WTC11 (cell line): ENCODE results near the gene PDHB. TPM values are rescaled to one million over a fixed set of nuclear protein-coding genes. Genes with fewer than 3 reads are reported as not detected.

Experiments used
- ATAC-seq: fragments of 200-7000 bp; cut with Tn5 transposase; 2 replicates; pipeline ENCODE4 v1.10.0; 2021; ENCODE audit warnings: mild to moderate bottlenecking, moderate library complexity
- CTCF ChIA-PET: fragments of 300-600 bp; sonication (Branson Sonifier 250); formaldehyde crosslinking; loops from one replicate; lab custom pipeline; 2021; ENCODE audit warnings: antibody characterized with exemption; lab: Charles Lee
- POLR2A ChIA-PET: fragments of 350-600 bp; sonication (Branson Sonifier 250); formaldehyde crosslinking; loops from one replicate; lab custom pipeline; 2021; ENCODE audit warnings: antibody characterized with exemption; lab: Charles Lee
- DNase-seq: peaks from one replicate; pipeline ENCODE4 v3.0.0; 2021; ENCODE audit warnings: low spot score
- H3K27ac Mint-ChIP-seq: 2 replicates; pipeline ENCODE4 v1.8.0; 2021; ENCODE audit warnings: mixed read lengths
- H3K27me3 Mint-ChIP-seq: 2 replicates; pipeline ENCODE4 v1.8.0; 2021; ENCODE audit warnings: low read depth, mild to moderate bottlenecking, moderate library complexity, mixed read lengths
- H3K36me3 Mint-ChIP-seq: 2 replicates; pipeline ENCODE4 v1.8.0; 2021; ENCODE audit warnings: mixed read lengths
- H3K4me1 Mint-ChIP-seq: 2 replicates; pipeline ENCODE4 v1.8.0; 2022; ENCODE audit warnings: mixed read lengths
- H3K4me3 Mint-ChIP-seq: 2 replicates; pipeline ENCODE4 v1.8.0; 2021; ENCODE audit warnings: mild to moderate bottlenecking, moderate library complexity, mixed read lengths
- H3K9me3 Mint-ChIP-seq: 2 replicates; pipeline ENCODE4 v1.8.0; 2021; ENCODE audit warnings: mixed read lengths
- ELF4 ChIP-seq: sonication (generic); formaldehyde crosslinking; IDR thresholded peaks from 2 replicates; pipeline ENCODE4 v1.8.1; 2022; ENCODE audit warnings: low read depth, mild to moderate bottlenecking, moderate library complexity, missing genetic modification reagents
- EMX1 ChIP-seq: fragments of 250-450 bp; sonication (Bioruptor Pico); IDR thresholded peaks from 2 replicates; pipeline ENCODE4 v1.8.0; 2021; ENCODE audit warnings: mild to moderate bottlenecking
- ETV6 ChIP-seq: sonication (generic); formaldehyde crosslinking; IDR thresholded peaks from 2 replicates; pipeline ENCODE4 v1.8.1; 2022; ENCODE audit warnings: mild to moderate bottlenecking, missing genetic modification reagents
- GABPB1 ChIP-seq: sonication (generic); formaldehyde crosslinking; IDR thresholded peaks from 2 replicates; pipeline ENCODE4 v1.8.1; 2023; ENCODE audit warnings: mild to moderate bottlenecking, missing genetic modification reagents
- GRHL2 ChIP-seq: fragments of 250-450 bp; sonication (Bioruptor Pico); IDR thresholded peaks from 2 replicates; pipeline ENCODE4 v1.8.0; 2022; ENCODE audit warnings: mild to moderate bottlenecking, moderate library complexity; ENCODE audit not compliant: insufficient replicate concordance, severe bottlenecking
- GTF2I ChIP-seq: fragments of 250-450 bp; sonication (Bioruptor Pico); conservative IDR thresholded peaks from 2 replicates; pipeline ENCODE4 v1.4.0; 2021; ENCODE audit warnings: mild to moderate bottlenecking
- IRF2 ChIP-seq: sonication (generic); formaldehyde crosslinking; IDR thresholded peaks from 2 replicates; pipeline ENCODE4 v1.8.0; 2022; ENCODE audit warnings: low read depth, missing genetic modification reagents, borderline replicate concordance
- JAZF1 ChIP-seq: fragments of 250-450 bp; sonication (Bioruptor Pico); IDR thresholded peaks from 2 replicates; pipeline ENCODE4 v1.9.0; 2021; ENCODE audit warnings: moderate library complexity, mild to moderate bottlenecking, inconsistent platforms
- KAT7 ChIP-seq: sonication (generic); formaldehyde crosslinking; IDR thresholded peaks from 2 replicates; pipeline ENCODE4 v1.8.1; 2023; ENCODE audit warnings: missing genetic modification reagents, mild to moderate bottlenecking, borderline replicate concordance
- NR2C2 ChIP-seq: sonication (generic); formaldehyde crosslinking; IDR thresholded peaks from 2 replicates; pipeline ENCODE4 v1.8.0; 2022; ENCODE audit warnings: mild to moderate bottlenecking, missing genetic modification reagents
- OVOL2 ChIP-seq: fragments of 250-450 bp; sonication (Bioruptor Pico); IDR thresholded peaks from 2 replicates; pipeline ENCODE4 v1.9.0; 2021; ENCODE audit warnings: mild to moderate bottlenecking, borderline replicate concordance
- TEAD4 ChIP-seq: sonication (generic); formaldehyde crosslinking; IDR thresholded peaks from 2 replicates; pipeline ENCODE4 v1.8.0; 2022; ENCODE audit warnings: mild to moderate bottlenecking, missing genetic modification reagents
- TP53 ChIP-seq: sonication (generic); formaldehyde crosslinking; IDR thresholded peaks from 2 replicates; pipeline ENCODE4 v1.8.1; 2023; ENCODE audit warnings: mild to moderate bottlenecking, missing genetic modification reagents
- ZBTB21 ChIP-seq: sonication (generic); formaldehyde crosslinking; IDR thresholded peaks from 2 replicates; pipeline ENCODE4 v1.8.1; 2023; ENCODE audit warnings: mild to moderate bottlenecking, missing genetic modification reagents, borderline replicate concordance
- ZNF219 ChIP-seq: sonication (generic); formaldehyde crosslinking; IDR thresholded peaks from 2 replicates; pipeline ENCODE4 v1.8.0; 2023; ENCODE audit warnings: missing genetic modification reagents, mild to moderate bottlenecking, borderline replicate concordance
- ZNF317 ChIP-seq: sonication (generic); formaldehyde crosslinking; IDR thresholded peaks from 2 replicates; pipeline ENCODE4 v1.8.1; 2023; ENCODE audit warnings: low read depth, mild to moderate bottlenecking, moderate library complexity, missing genetic modification reagents, borderline replicate concordance
- ZNF671 ChIP-seq: fragments of 250-450 bp; sonication (Bioruptor Pico); IDR thresholded peaks from 2 replicates; pipeline ENCODE4 v1.8.0; 2021; ENCODE audit warnings: mild to moderate bottlenecking
- total RNA-seq: library from RNA; stranded (reverse); gene quantifications from 3 replicates; pipeline ENCODE4 v1.2.3, GENCODE V29; 2021
- TF ChIP-seq, protein P1 (sequence below): fragments of 250-450 bp; sonication (Bioruptor Pico); IDR thresholded peaks from 2 replicates; pipeline ENCODE4 v2.1.2; 2022; ENCODE audit warnings: mild to moderate bottlenecking, moderate library complexity
- TF ChIP-seq, protein P2 (sequence below): sonication (generic); formaldehyde crosslinking; IDR thresholded peaks from 2 replicates; pipeline ENCODE4 v1.8.1; 2023; ENCODE audit warnings: mild to moderate bottlenecking, missing genetic modification reagents, moderate library complexity
- TF ChIP-seq, protein P3 (sequence below): sonication (generic); formaldehyde crosslinking; IDR thresholded peaks from 2 replicates; pipeline ENCODE4 v1.8.1; 2023; ENCODE audit warnings: mild to moderate bottlenecking, missing genetic modification reagents
- TF ChIP-seq, protein P4 (sequence below): sonication (generic); formaldehyde crosslinking; IDR thresholded peaks from 2 replicates; pipeline ENCODE4 v1.8.0; 2023; ENCODE audit warnings: mild to moderate bottlenecking, missing genetic modification reagents
- TF ChIP-seq, protein P5 (sequence below): fragments of 250-450 bp; sonication (Bioruptor Pico); IDR thresholded peaks from 2 replicates; pipeline ENCODE4 v1.9.0; 2021; ENCODE audit warnings: mild to moderate bottlenecking
- TF ChIP-seq, protein P6 (sequence below): sonication (generic); formaldehyde crosslinking; IDR thresholded peaks from 2 replicates; pipeline ENCODE4 v1.8.1; 2022; ENCODE audit warnings: mild to moderate bottlenecking, missing genetic modification reagents, moderate library complexity, borderline replicate concordance

Gene PDHB
- total RNA-seq, 1 experiment from 2014 or later = 131 TPM

DNA sequence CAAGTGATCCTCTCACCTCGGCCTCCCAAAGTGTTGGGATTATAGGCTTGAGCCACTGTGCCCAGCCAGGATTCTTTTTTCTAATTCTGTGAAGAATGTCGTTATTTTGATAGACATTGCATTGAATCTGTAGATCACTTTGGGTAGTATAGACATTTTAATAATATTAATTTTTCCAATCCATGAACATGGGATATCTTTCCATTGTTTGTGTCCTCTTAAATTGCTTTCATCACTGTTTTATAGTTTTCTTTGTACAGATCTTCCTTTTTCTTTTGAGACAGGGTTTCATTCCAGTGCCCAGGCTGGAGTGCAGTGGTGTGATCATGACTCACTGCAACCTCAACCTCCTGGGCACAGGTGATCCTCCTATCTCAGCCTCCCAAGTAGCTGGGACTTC is 46.7 kb upstream of the PDHB start:
- H3K27ac Mint-ChIP-seq = no peak overlapping the region
- CTCF ChIA-PET = interaction anchor here (1.1 to 1.4 kb wide), 2 partner anchors 12 to 17 kb away, joined by 3 to 6 read pairs; partner anchors contain the start of gene KCTD6
- TF ChIP-seq, protein P1, sequence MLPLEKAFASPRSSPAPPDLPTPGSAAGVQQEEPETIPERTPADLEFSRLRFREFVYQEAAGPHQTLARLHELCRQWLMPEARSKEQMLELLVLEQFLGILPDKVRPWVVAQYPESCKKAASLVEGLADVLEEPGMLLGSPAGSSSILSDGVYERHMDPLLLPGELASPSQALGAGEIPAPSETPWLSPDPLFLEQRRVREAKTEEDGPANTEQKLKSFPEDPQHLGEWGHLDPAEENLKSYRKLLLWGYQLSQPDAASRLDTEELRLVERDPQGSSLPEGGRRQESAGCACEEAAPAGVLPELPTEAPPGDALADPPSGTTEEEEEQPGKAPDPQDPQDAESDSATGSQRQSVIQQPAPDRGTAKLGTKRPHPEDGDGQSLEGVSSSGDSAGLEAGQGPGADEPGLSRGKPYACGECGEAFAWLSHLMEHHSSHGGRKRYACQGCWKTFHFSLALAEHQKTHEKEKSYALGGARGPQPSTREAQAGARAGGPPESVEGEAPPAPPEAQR (CRISPR knock-in tag) = no peak
- TF ChIP-seq ZNF219 (no peak), ZBTB21 (no peak), KAT7 (no peak), TEAD4 (no peak), ELF4 (CRISPR knock-in tag) (no peak), JAZF1 (CRISPR knock-in tag) (no peak), IRF2 (no peak), GABPB1 (no peak), EMX1 (CRISPR knock-in tag) (no peak), GTF2I (CRISPR knock-in tag) (no peak)
- TF ChIP-seq, protein P2, sequence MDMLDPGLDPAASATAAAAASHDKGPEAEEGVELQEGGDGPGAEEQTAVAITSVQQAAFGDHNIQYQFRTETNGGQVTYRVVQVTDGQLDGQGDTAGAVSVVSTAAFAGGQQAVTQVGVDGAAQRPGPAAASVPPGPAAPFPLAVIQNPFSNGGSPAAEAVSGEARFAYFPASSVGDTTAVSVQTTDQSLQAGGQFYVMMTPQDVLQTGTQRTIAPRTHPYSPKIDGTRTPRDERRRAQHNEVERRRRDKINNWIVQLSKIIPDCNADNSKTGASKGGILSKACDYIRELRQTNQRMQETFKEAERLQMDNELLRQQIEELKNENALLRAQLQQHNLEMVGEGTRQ (CRISPR knock-in tag) = no peak
- TF ChIP-seq, protein P3, sequence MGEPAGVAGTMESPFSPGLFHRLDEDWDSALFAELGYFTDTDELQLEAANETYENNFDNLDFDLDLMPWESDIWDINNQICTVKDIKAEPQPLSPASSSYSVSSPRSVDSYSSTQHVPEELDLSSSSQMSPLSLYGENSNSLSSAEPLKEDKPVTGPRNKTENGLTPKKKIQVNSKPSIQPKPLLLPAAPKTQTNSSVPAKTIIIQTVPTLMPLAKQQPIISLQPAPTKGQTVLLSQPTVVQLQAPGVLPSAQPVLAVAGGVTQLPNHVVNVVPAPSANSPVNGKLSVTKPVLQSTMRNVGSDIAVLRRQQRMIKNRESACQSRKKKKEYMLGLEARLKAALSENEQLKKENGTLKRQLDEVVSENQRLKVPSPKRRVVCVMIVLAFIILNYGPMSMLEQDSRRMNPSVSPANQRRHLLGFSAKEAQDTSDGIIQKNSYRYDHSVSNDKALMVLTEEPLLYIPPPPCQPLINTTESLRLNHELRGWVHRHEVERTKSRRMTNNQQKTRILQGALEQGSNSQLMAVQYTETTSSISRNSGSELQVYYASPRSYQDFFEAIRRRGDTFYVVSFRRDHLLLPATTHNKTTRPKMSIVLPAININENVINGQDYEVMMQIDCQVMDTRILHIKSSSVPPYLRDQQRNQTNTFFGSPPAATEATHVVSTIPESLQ (CRISPR knock-in tag) = no peak
- TF ChIP-seq, protein P4, sequence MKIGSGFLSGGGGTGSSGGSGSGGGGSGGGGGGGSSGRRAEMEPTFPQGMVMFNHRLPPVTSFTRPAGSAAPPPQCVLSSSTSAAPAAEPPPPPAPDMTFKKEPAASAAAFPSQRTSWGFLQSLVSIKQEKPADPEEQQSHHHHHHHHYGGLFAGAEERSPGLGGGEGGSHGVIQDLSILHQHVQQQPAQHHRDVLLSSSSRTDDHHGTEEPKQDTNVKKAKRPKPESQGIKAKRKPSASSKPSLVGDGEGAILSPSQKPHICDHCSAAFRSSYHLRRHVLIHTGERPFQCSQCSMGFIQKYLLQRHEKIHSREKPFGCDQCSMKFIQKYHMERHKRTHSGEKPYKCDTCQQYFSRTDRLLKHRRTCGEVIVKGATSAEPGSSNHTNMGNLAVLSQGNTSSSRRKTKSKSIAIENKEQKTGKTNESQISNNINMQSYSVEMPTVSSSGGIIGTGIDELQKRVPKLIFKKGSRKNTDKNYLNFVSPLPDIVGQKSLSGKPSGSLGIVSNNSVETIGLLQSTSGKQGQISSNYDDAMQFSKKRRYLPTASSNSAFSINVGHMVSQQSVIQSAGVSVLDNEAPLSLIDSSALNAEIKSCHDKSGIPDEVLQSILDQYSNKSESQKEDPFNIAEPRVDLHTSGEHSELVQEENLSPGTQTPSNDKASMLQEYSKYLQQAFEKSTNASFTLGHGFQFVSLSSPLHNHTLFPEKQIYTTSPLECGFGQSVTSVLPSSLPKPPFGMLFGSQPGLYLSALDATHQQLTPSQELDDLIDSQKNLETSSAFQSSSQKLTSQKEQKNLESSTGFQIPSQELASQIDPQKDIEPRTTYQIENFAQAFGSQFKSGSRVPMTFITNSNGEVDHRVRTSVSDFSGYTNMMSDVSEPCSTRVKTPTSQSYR (CRISPR knock-in tag) = no peak
- TF ChIP-seq, all 79 proteins: peak for 0
- Mint-ChIP-seq H3K27me3 (no peaks in the 10 kb centered on the region), H3K36me3 (no peaks in the 10 kb centered on the region), H3K4me3 (no peak overlapping the region), H3K9me3 (peaks cover 3% of the 10 kb centered on the region), H3K4me1 (0 out of 2 replicates have a peak, but pooled peaks cover 3% of the 10 kb centered on the region)
- DNase-seq = no peak
- no peak for ATAC-seq
- POLR2A ChIA-PET = no interaction called here

DNA sequence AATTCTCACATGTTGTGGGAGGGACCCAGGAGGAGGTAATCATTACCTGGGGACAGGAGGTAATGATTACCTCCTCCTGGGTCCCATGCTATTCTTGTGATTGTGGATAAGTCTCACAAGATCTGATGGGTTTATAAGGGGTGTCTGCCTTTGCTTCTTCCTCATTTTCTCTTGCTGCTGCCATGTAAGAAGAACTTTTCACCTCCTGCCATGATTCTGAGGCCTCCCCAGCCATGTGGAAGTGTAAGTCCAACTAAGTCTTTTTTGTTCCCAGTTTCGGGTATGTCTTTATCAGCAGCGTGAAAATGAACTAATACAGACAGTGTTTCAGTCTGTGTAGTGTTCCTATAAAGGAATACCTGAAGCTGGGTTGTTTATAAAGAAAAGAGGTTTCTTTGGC is 45.1 kb upstream of the PDHB start:
- ATAC-seq = no peak
- no peak overlapping the region for H3K4me3 Mint-ChIP-seq
- POLR2A ChIA-PET = no interaction called here
- peaks cover 3% of the 10 kb centered on the region for H3K9me3 Mint-ChIP-seq
- DNase-seq = no peak
- TF ChIP-seq ETV6 (CRISPR knock-in tag) = no peak
- no peak for TF ChIP-seq ZNF317 (CRISPR knock-in tag)
- no peak for TF ChIP-seq GTF2I (CRISPR knock-in tag)
- TF ChIP-seq NR2C2 (CRISPR knock-in tag) = no peak
- no peak for TF ChIP-seq OVOL2 (CRISPR knock-in tag)
- TF ChIP-seq, protein P2 (CRISPR knock-in tag) = no peak
- TF ChIP-seq KAT7 = no peak
- TF ChIP-seq, protein P5, sequence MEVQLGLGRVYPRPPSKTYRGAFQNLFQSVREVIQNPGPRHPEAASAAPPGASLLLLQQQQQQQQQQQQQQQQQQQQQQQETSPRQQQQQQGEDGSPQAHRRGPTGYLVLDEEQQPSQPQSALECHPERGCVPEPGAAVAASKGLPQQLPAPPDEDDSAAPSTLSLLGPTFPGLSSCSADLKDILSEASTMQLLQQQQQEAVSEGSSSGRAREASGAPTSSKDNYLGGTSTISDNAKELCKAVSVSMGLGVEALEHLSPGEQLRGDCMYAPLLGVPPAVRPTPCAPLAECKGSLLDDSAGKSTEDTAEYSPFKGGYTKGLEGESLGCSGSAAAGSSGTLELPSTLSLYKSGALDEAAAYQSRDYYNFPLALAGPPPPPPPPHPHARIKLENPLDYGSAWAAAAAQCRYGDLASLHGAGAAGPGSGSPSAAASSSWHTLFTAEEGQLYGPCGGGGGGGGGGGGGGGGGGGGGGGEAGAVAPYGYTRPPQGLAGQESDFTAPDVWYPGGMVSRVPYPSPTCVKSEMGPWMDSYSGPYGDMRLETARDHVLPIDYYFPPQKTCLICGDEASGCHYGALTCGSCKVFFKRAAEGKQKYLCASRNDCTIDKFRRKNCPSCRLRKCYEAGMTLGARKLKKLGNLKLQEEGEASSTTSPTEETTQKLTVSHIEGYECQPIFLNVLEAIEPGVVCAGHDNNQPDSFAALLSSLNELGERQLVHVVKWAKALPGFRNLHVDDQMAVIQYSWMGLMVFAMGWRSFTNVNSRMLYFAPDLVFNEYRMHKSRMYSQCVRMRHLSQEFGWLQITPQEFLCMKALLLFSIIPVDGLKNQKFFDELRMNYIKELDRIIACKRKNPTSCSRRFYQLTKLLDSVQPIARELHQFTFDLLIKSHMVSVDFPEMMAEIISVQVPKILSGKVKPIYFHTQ (CRISPR knock-in tag) = no peak
- TF ChIP-seq, protein P6, sequence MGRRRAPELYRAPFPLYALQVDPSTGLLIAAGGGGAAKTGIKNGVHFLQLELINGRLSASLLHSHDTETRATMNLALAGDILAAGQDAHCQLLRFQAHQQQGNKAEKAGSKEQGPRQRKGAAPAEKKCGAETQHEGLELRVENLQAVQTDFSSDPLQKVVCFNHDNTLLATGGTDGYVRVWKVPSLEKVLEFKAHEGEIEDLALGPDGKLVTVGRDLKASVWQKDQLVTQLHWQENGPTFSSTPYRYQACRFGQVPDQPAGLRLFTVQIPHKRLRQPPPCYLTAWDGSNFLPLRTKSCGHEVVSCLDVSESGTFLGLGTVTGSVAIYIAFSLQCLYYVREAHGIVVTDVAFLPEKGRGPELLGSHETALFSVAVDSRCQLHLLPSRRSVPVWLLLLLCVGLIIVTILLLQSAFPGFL = no peak
- TF ChIP-seq GRHL2 (CRISPR knock-in tag) = no peak
- TF ChIP-seq TP53 (CRISPR knock-in tag) = no peak
- no peak for TF ChIP-seq ZNF219
- no peak for TF ChIP-seq ZNF671 (CRISPR knock-in tag)
- CTCF ChIA-PET = no interaction called here
- H3K36me3 Mint-ChIP-seq = no peaks in the 10 kb centered on the region
- peaks cover 6% of the 10 kb centered on the region; the same call in 1 of the 2 replicates for H3K4me1 Mint-ChIP-seq
- H3K27me3 Mint-ChIP-seq = no peaks in the 10 kb centered on the region
- no peak overlapping the region for H3K27ac Mint-ChIP-seq
